Mesenchymal stem cell (in vitro differentiated cells and primary cell): Measurements from ENCODE around the gene CHD1.
A peak's percentile ranks its signal among the peaks of the same experiment; 100 is the strongest.

Source experiments
- DNase-seq: peaks from one replicate; pipeline ENCODE4 v3.0.0-alpha.2; 2013
- H2AFZ ChIP-seq: one replicate; pipeline ENCODE4 v1.6.1; 2013; ENCODE audit warnings: low read depth, mild to moderate bottlenecking, control low read depth, inconsistent platforms, low read length, moderate library complexity
- H2AK5ac ChIP-seq: 2 replicates; pipeline ENCODE4 v1.6.1; 2013; ENCODE audit warnings: low read length, moderate library complexity, mild to moderate bottlenecking, inconsistent platforms; ENCODE audit not compliant: severe bottlenecking
- H2BK120ac ChIP-seq: one replicate; pipeline ENCODE4 v1.6.1; 2013; ENCODE audit warnings: low read depth, mild to moderate bottlenecking, inconsistent platforms, low read length, moderate library complexity
- H2BK12ac ChIP-seq, 2 experiments: one replicate each; pipeline ENCODE4 v1.6.1; 2013; ENCODE audit warnings: inconsistent platforms in 2 of 2, low read length in 2 of 2, mild to moderate bottlenecking in 2 of 2, moderate library complexity in 2 of 2, control low read depth in 1 of 2
- H2BK15ac ChIP-seq: one replicate; pipeline ENCODE4 v1.6.1; 2013; ENCODE audit warnings: mild to moderate bottlenecking, low read depth, inconsistent platforms; ENCODE audit not compliant: poor library complexity, severe bottlenecking
- H2BK5ac ChIP-seq: 2 replicates; pipeline ENCODE4 v1.6.1; 2013; ENCODE audit warnings: low read depth, mild to moderate bottlenecking, low read length, control low read depth, inconsistent platforms; ENCODE audit not compliant: poor library complexity, severe bottlenecking
- H3K14ac ChIP-seq, 2 experiments: one replicate each; pipeline ENCODE4 v1.6.1; 2013; ENCODE audit warnings: inconsistent platforms in 2 of 2, low read length in 2 of 2, control low read depth in 1 of 2, mild to moderate bottlenecking in 1 of 2, moderate library complexity in 1 of 2
- H3K18ac ChIP-seq, 2 experiments: one replicate each; pipeline ENCODE4 v1.6.1; 2013; ENCODE audit warnings: inconsistent platforms in 2 of 2, low read length in 2 of 2, control low read depth in 1 of 2, low read depth in 1 of 2, mild to moderate bottlenecking in 1 of 2
- H3K23ac ChIP-seq, 2 experiments: one replicate each; pipeline ENCODE4 v1.6.1; 2013; ENCODE audit warnings: inconsistent platforms in 2 of 2, low read length in 2 of 2, mild to moderate bottlenecking in 2 of 2, moderate library complexity in 2 of 2, control low read depth in 1 of 2
- H3K27ac ChIP-seq: 2 replicates; pipeline ENCODE4 v1.5.1; 2013; ENCODE audit warnings: mild to moderate bottlenecking, moderate library complexity, low read length, control low read depth, inconsistent platforms; ENCODE audit not compliant: poor library complexity, severe bottlenecking
- H3K27me3 ChIP-seq, 2 experiments: 2 replicates each; pipeline versions ENCODE4 v1.6.1 to v1.7.0; 2013; ENCODE audit warnings: low read length in 2 of 2, mild to moderate bottlenecking in 2 of 2, moderate library complexity in 2 of 2, control low read depth in 1 of 2, inconsistent platforms in 1 of 2; ENCODE audit not compliant: control insufficient read depth in 1 of 2, insufficient read depth in 1 of 2
- H3K36me3 ChIP-seq, 2 experiments: 2 replicates each; pipeline versions ENCODE4 v1.6.1 to v1.7.0; 2013; ENCODE audit warnings: low read length in 2 of 2, control low read depth in 1 of 2, inconsistent platforms in 1 of 2, low read depth in 1 of 2, mild to moderate bottlenecking in 1 of 2; ENCODE audit not compliant: insufficient read depth in 2 of 2, control insufficient read depth in 1 of 2
- H3K4ac ChIP-seq, 2 experiments: one replicate each; pipeline ENCODE4 v1.6.1; 2013; ENCODE audit warnings: inconsistent platforms in 2 of 2, low read length in 2 of 2, mild to moderate bottlenecking in 2 of 2, moderate library complexity in 2 of 2, control low read depth in 1 of 2, low read depth in 1 of 2
- H3K4me1 ChIP-seq: 2 replicates; pipeline ENCODE4 v1.6.1; 2013; ENCODE audit warnings: low read depth, low read length, control low read depth; ENCODE audit not compliant: control insufficient read depth, insufficient read depth
- H3K4me2 ChIP-seq: 2 replicates; pipeline ENCODE4 v1.6.1; 2013; ENCODE audit warnings: low read length, mild to moderate bottlenecking, inconsistent platforms; ENCODE audit not compliant: poor library complexity, severe bottlenecking
- H3K4me3 ChIP-seq, 2 experiments: 2 replicates each; pipeline versions ENCODE4 v1.5.1 to v1.7.0; 2013; ENCODE audit warnings: low read length in 2 of 2, mild to moderate bottlenecking in 2 of 2, control low read depth in 1 of 2, low read depth in 1 of 2; ENCODE audit not compliant: insufficient read depth in 1 of 2
- H3K79me1 ChIP-seq: replicated peaks from 2 replicates; pipeline ENCODE4 v1.6.1; 2013; ENCODE audit warnings: mild to moderate bottlenecking, control low read depth, low read length, inconsistent platforms; ENCODE audit not compliant: poor library complexity, severe bottlenecking
- H3K9ac ChIP-seq: 2 replicates; pipeline ENCODE4 v1.7.0; 2013; ENCODE audit warnings: mild to moderate bottlenecking, low read length, moderate library complexity
- H3K9me3 ChIP-seq: 2 replicates; pipeline ENCODE4 v1.7.0; 2013; ENCODE audit warnings: mild to moderate bottlenecking, low read length; ENCODE audit not compliant: control insufficient read depth
- H4K8ac ChIP-seq: one replicate; pipeline ENCODE4 v1.6.1; 2013; ENCODE audit warnings: inconsistent platforms, mild to moderate bottlenecking, low read length, moderate library complexity
- H4K91ac ChIP-seq: one replicate; pipeline ENCODE4 v1.6.1; 2013; ENCODE audit warnings: mild to moderate bottlenecking, low read length, inconsistent platforms
- WGBS: methylation state at CpG from one replicate; pipeline ENCODE4 v1.1.7; 2013; ENCODE audit warnings: mixed read lengths; 5-methylcytosine and 5-hydroxymethylcytosine counted together

Gene CHD1

DNA sequence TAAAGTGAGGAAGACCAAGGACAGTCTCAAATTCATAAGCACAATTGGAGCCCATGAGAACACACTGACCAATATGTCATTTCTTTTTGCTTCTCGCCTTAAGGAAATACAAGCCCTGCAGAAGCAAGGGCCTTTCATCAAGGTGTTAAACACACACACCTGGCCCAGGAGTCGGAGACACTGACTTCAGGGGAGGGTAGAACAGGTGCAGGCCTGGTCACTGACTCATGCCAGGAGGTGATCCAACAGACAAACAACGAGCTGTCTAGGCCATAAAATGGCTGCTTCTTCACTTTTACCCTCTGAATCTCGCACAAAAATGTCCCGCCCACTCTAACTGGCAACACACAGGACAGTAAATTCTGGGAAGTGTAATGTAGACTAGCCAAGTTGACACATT, 92.6 kb downstream of the CHD1 start:
- no peaks in the 10 kb centered on the region for H3K79me1 ChIP-seq
- no peaks in the 10 kb centered on the region for H3K4me1 ChIP-seq
- no peak overlapping the region for H3K18ac ChIP-seq
- H3K23ac ChIP-seq, result no peak overlapping the region
- no peak overlapping the region for H2AFZ ChIP-seq
- no peak overlapping the region for H3K9ac ChIP-seq
- no peak overlapping the region for H3K14ac ChIP-seq
- no peak for DNase-seq
- no peak overlapping the region for H3K4me3 ChIP-seq
- H4K8ac ChIP-seq, result no peak overlapping the region
- WGBS, result 95% methylated on average over 2 of the region's 5 CpGs
- H3K36me3 ChIP-seq, result no peaks in the 10 kb centered on the region
- H3K4me2 ChIP-seq, result no peak overlapping the region
- no peak overlapping the region for H2BK120ac ChIP-seq
- H3K27me3 ChIP-seq, result no peaks in the 10 kb centered on the region
- no peaks in the 10 kb centered on the region for H3K9me3 ChIP-seq
- no peak overlapping the region for H3K27ac ChIP-seq
- H3K4ac ChIP-seq, result no peak overlapping the region
- no peak overlapping the region for H2BK12ac ChIP-seq
- no peak overlapping the region for H2AK5ac ChIP-seq
- H2BK5ac ChIP-seq, result no peak overlapping the region
- H4K91ac ChIP-seq, result no peak overlapping the region
- H2BK15ac ChIP-seq, result no peak overlapping the region

DNA sequence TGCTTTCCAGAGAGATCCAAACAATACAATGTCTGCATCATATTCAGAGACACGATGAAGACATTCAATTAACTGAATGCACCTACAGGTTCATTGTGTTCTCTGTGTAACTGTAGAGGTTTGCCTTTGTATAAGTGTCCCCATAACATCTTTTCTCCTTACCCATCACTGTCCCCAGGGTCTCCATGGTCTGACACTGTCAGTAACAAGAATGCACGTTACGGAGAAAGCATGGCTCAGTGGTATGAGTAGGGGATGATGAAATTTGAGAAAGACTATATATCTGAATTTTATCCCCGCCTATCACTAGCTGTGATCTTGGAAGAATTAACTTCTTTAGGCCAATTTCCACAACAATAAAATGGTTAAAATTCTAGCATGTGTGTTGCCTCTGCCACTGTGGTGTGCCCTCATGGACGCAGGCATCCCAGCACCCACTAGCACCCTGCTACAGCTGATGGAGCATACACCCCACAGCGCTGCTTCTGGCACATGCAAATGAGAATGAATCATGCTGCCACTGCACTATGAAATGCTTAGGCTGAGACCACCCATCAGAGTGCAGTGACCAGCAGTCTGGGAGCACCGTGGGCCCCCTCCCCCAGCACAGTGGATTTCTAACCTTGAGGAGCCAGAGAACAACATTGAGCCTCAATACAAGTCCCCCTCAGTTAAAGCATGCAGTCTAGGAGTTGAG, 101.1 kb downstream of the CHD1 start:
- WGBS, result 67% methylated on average over 4 of the region's 7 CpGs

DNA sequence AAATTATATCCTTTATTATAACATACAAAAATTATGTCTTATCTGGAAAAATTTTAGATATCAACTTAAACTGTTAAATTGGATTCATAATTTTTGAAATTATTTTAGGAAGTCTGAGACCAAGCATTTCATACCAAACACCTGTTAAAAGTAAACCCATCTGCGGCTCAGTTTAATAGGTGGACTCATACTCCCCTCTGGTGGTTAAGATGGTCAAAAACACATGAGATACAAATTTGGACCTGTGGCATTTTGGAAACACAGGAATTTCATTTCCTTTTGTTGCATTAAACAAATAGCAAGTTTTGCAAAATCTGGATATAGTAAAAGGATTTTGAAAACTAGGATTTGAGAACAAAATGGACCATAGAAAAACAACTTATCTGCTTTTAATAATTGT, 101.6 kb downstream of the CHD1 start:
- 67% methylated on average over 1 of the region's 1 CpG for WGBS

More for the DNA sequence above, 101.1 kb downstream of the CHD1 start:
- Histone ChIP-seq H3K9me3 (no peaks in the 10 kb centered on the region), H2BK120ac (no peak overlapping the region), H3K36me3 (no peaks in the 10 kb centered on the region), H3K9ac (no peak overlapping the region), H3K4me1 (peaks cover 3% of the 10 kb centered on the region), H2BK12ac (no peak overlapping the region), H2AK5ac (peak overlapping the region; percentile 10), H4K8ac (no peak overlapping the region), H3K14ac (no peak overlapping the region), H2BK5ac (no peak overlapping the region), H3K4me3 (no peak overlapping the region), H3K4ac (no peak overlapping the region), H3K18ac (no peak overlapping the region), H3K27me3 (no peaks in the 10 kb centered on the region), H4K91ac (no peak overlapping the region), H3K23ac (no peak overlapping the region), H3K27ac (no peak overlapping the region), H3K79me1 (no peaks in the 10 kb centered on the region), H2AFZ (no peak overlapping the region), H2BK15ac (no peak overlapping the region), H3K4me2 (no peak overlapping the region)
- DNase-seq, result no peak

DNA sequence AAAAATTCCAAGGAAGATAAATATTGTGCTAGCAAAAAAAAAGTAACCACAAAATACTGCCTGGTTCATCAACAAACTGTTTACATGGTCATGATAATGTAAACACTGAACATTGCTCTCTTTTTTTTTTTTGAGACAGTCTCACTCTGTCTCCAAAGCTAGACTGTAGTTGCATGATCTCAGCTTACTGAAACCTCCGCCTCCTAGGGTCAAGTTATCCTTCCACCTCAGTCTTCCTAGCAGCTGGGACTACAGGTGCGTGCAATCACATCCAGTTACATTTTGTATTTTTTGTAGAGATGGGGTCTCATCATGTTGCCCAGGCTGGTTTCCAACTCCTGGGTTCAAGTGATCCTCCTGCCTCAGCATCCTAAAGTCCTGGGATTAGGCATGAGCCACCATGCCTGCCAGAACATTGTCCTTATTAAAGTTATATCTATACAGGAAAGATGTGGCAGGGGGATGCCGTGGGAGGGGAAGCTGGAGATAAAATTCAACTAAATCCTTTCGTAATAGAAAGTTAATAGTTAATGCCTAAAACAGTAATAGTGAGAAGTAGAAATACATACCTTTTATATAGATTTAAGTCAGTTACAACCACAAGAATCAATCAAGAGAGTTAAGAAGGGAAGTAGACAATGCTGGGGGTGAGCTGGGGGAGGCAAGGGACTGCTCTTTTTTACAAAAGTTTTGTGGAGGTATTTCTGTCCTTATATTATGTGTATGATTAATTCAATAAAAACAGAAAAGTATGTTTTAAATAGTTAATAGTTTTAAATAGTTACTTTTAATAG, 103.0 kb downstream of the CHD1 start:
- Histone ChIP-seq H2BK12ac (no peak overlapping the region), H3K79me1 (no peaks in the 10 kb centered on the region), H3K36me3 (no peaks in the 10 kb centered on the region), H3K9ac (no peak overlapping the region), H2BK15ac (no peak overlapping the region), H3K4me3 (no peak overlapping the region), H3K4me1 (peaks cover 3% of the 10 kb centered on the region), H2BK120ac (no peak overlapping the region), H3K27ac (no peak overlapping the region), H3K14ac (no peak overlapping the region), H4K91ac (no peak overlapping the region), H2BK5ac (no peak overlapping the region), H3K27me3 (no peaks in the 10 kb centered on the region), H3K4ac (no peak overlapping the region), H2AK5ac (no peak overlapping the region), H3K9me3 (peaks cover 12% of the 10 kb centered on the region), H3K4me2 (no peak overlapping the region), H2AFZ (no peak overlapping the region), H3K18ac (no peak overlapping the region), H3K23ac (no peak overlapping the region), H4K8ac (no peak overlapping the region)
- WGBS, result 83% methylated on average over 2 of the region's 4 CpGs
- DNase-seq, result peak; percentile 24

More for the DNA sequence above, 101.6 kb downstream of the CHD1 start:
- H2BK120ac ChIP-seq, result no peak overlapping the region
- H4K8ac ChIP-seq, result no peak overlapping the region
- no peak overlapping the region for H3K27ac ChIP-seq
- no peak overlapping the region for H2BK5ac ChIP-seq
- H3K4me2 ChIP-seq, result no peak overlapping the region
- no peak overlapping the region for H4K91ac ChIP-seq
- no peak overlapping the region for H3K18ac ChIP-seq
- no peaks in the 10 kb centered on the region for H3K36me3 ChIP-seq
- peaks cover 4% of the 10 kb centered on the region for H3K9me3 ChIP-seq
- no peak overlapping the region for H3K23ac ChIP-seq
- H3K9ac ChIP-seq, result no peak overlapping the region
- H3K79me1 ChIP-seq, result no peaks in the 10 kb centered on the region
- no peak overlapping the region for H2AFZ ChIP-seq
- DNase-seq, result peak; percentile 49
- no peak overlapping the region for H3K4me3 ChIP-seq
- H2BK12ac ChIP-seq, result no peak overlapping the region
- H3K14ac ChIP-seq, result no peak overlapping the region
- H2BK15ac ChIP-seq, result no peak overlapping the region
- H3K4me1 ChIP-seq, result peaks cover 3% of the 10 kb centered on the region
- no peaks in the 10 kb centered on the region for H3K27me3 ChIP-seq
- H2AK5ac ChIP-seq, result no peak overlapping the region
- H3K4ac ChIP-seq, result no peak overlapping the region
